GM18498 (cell line): Measurements from ENCODE around the gene ZNF677.
"Not testable (repeated sequence)": the region's sequence is repeated elsewhere in the genome, so short reads cannot be mapped to it uniquely, and the experiment has no call there.

Source experiments
- ATAC-seq: cut with Tn5 transposase; IDR thresholded peaks from one replicate; pipeline ENCODE4 v1.9.1; 2021; ENCODE audit warnings: mild to moderate bottlenecking, moderate library complexity; ENCODE audit not compliant: unreplicated experiment

Gene ZNF677

DNA sequence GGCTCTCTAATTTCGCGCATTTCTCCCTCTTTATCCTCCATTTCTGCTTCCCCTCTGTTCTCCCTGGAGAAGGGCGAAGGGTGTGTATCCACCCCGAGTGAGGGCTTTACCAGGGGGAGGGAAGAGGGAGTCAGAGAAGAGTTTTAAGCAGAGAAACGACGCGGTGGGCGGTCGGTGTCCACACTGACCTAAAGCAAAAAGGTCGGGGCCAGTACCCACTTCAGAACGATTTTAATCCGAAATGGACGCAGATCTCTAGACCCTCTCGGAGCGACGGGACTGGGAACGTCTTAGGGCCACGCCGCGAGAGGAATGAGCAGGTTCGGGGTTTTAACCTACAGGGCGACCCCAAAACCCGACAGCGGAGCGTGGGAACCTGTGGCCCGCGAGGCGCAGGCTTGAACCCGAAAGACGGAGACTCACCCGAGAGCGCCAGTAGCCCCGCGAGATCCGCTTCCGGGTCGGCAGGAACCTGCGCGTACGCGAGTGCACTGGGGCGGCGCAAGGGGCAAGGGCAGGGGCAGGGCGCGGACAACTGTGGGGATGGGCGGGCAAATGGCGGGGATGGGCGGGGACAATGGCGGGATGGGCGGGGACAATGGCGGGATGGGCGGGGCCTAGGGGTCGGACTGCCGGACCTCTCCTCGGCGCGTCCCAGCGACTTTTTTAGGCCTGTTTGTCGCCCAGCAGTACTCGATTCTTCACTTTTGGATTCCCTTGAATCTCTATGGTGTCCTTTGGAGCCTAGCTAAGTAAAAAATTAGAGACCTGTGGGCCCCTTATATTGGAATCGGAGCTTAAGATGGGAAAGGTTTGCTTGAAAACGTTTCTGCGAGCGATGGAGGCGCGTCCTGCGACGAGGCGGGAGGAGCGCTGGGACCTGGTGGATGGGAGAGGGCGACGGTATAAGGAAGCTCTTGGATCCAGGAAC is at the start of gene ZNF677:
Gene ZNF677, minus strand, starts transcription at position 463 of the 931 bp plus-strand sequence. CDS start 3,323 bp downstream, outside the sequence.
- ATAC-seq, result no peak

GRCh38 chr19:53301341-53301740 is 46.7 kb upstream of the ZNF677 start:
- ATAC-seq, result not testable (repeated sequence)

DNA sequence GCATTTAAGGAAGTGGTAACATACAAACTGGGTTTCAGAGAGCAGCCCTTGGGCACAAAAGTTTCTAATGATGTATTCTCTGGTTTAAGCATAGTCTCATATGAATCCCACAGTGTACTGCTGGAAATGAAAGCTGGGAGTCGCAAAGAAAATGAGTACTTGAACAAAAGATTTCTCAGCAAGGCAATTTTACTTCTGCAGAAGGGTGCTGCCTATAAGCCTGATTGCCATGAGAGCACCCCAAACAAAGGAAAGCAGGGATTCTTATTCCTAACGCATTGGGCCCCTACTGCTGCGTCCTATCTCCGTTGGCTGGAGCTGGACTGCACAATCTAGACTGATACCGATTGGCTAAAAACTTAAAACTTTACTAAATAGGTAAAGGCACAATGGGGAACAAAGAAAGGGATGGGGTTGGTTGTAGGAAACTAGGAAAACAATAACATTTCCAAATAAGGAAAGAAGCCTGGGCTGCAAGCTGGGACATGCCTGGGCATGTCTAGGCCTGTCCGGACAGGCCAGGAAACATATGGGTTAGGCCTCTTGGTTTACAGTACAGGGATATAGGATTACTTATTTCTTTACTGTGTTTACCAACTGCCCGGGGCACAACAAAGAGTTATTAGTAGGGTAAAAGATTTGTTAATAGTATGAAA is 40.2 kb upstream of the ZNF677 start:
- no peak for ATAC-seq

- no peak for ATAC-seq
Observed at GRCh38 chr19:53290758-53291549, 36.3 kb upstream of the ZNF677 start.

DNA sequence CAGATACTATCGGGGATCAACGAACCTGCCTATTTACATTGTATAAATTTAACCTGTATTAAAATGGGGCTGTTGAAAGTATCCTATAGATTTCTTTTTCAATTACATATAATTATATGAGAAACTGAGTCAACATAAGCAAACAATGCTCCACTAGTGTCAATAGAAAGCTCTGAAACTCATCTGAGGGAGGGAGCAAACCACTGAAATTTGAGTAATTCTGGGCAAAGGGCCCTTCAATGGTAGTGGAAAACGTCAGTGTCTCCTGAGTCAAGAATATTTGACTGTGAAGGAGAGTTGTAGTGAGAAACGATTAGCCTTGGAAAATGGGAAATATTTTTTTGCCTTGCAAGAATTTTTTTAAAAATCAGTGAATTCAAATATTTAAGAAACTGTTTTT is 30.4 kb upstream of the ZNF677 start:
- no peak for ATAC-seq

DNA sequence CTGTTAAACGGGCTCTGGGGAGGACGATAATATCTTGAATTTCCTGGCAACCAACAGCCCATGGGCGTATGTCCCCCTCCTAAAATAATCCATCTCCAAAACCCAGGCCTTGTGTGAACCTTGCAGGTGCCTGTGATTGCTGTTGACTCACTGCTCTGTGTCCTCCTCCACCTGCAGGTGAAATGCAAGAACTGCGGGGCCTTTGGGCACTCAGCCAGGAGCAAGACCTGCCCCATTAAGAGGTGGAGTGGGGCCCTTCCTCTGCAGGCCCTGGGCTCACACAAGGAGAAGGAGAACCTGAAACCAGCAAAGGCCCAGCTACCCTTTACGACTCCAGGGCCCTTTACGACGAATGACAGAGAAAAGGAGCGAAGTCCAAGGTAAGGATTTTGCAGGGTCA is 27.3 kb upstream of the ZNF677 start:
- not testable (repeated sequence) for ATAC-seq

- ATAC-seq, result no peak
Observed at GRCh38 chr19:53275480-53275879, 20.8 kb upstream of the ZNF677 start.

DNA sequence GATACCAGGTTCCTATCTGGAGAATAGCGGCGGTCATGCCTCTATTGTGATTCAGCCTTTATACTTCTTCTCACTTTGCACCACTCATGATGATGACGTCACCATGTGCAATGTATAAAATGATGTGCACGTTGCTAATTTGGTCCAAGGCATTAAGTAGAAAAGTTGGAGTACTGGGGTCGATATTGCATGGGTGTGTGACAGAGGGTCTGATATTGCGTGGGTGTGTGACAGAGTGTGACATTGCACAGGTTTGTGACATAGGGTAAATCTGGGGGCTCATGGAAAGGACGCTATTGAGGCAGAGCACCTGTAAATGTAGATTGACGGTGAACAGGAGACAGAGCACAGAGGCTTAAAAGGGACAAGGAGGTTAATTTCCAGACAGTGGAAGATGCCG is 17.4 kb upstream of the ZNF677 start:
- ATAC-seq, result no peak

- ATAC-seq, result not testable (repeated sequence)
Observed at GRCh38 chr19:53269861-53270260, 15.2 kb upstream of the ZNF677 start.

GRCh38 chr19:53267623-53268022 is 12.9 kb upstream of the ZNF677 start, which contains the start of gene VN1R4:
VN1R4 (minus strand) TSS chr19:53267723; CDS start chr19:53267665, 58 bp downstream.
- ATAC-seq, result not testable (repeated sequence)

GRCh38 chr19:53257715-53258342 is 3.2 kb upstream of the ZNF677 start, which contains the start of gene VN1R2:
VN1R2 (plus strand) TSS chr19:53258292; CDS start chr19:53258376, 84 bp downstream.
- ATAC-seq, result not testable (repeated sequence)

DNA sequence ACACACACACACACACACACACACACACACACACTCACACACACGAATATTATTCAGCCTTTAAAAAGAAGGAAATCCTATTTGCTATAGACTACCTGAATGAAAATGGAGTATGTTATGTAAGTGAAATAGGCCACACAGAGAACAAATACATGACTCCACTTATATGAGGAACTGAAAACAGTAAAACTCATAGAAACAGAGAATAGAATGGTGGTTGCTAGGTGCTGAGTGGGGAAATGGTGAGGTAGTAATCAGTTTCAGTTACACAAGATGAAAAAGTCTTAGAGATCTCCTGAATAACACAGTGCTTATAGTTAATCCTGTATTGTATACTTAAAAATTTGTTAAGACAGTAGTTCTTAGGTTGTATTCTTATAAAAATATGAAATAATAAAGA is 8.2 kb downstream of the ZNF677 start:
- ATAC-seq, result no peak

DNA sequence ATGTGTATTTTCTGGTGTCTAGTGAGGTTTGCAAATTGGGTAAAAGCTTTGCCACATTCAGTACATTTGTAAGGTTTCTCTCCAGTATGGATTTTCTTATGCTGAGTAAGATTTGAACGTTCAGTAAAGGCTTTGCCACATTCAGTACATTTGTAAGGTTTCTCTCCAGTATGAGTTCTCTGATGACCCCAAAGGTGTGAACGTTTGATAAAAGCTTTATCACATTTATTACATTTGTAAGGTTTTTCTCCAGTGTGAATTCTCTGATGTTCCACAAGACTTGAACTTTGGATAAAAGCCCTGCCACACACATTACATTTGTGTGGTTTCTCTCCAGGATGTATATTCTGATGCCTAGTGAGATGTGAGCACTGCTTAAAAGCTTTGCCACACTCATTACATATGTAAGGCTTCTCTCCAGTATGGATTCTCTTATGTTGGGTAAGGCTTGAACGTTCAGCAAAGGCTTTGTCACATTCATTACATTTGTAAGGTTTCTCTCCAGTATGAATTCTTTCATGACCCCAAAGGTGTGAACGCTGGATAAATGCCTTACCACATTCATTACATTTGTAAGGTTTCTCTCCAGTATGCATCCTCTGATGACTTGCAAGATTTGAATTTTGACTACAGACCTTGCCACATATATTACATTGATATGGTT is 17.4 kb downstream of the ZNF677 start:
- ATAC-seq, result no peak

GRCh38 chr19:53224606-53225005 is 30.1 kb downstream of the ZNF677 start:
- no peak for ATAC-seq

GRCh38 chr19:53222716-53223115 is 32.0 kb downstream of the ZNF677 start:
- not testable (repeated sequence) for ATAC-seq

- no peak for ATAC-seq
Observed at GRCh38 chr19:53212703-53213320, 41.9 kb downstream of the ZNF677 start.

DNA sequence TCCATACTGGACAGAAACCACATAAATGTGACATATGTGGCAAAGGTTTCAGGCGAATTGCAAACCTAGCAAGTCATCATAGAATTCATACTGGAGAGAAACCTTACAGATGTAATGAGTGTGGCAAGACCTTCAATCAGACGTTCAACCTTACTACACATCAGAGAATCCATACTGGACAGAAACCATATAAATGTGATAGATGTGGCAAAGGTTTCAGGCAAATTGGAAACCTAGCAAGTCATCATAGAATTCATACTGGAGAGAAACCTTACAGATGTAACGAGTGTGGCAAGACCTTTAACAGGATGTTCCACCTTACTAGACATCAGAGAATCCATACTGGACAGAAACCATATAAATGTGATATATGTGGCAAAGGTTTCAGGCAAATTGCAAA is 43.1 kb downstream of the ZNF677 start:
- ATAC-seq, result not testable (repeated sequence)

DNA sequence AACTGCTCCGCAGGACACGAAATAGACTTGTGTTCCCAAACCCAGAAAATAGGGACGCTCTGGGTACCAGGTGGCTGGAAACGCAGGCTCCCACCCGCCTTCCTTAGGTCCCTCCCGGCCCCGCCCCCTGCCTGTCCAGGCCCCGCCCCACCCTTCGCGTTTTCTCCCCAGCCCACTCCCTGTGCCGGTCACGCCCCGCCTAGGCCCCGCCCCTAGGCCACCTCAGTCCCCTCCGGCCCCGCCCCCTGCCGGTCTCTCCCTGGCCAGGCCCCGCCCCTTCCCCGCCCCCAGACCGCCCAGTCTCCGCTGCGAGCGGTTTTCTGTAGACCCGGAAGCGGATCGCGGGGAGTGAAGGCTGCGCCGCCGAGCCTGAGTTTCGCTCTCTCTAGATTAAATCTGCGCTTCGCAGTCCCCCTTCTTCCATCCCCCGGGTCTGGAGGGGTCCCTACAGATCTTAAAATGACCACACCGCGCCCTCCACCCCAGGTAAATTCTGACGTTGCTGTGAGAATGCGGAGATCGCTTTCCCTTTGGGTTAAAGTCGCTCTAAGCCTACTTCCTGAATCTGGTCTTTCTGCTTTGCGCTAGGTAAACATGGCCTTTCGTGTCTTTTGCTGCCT is 57.8 kb downstream of the ZNF677 start:
- ATAC-seq, result no peak

DNA sequence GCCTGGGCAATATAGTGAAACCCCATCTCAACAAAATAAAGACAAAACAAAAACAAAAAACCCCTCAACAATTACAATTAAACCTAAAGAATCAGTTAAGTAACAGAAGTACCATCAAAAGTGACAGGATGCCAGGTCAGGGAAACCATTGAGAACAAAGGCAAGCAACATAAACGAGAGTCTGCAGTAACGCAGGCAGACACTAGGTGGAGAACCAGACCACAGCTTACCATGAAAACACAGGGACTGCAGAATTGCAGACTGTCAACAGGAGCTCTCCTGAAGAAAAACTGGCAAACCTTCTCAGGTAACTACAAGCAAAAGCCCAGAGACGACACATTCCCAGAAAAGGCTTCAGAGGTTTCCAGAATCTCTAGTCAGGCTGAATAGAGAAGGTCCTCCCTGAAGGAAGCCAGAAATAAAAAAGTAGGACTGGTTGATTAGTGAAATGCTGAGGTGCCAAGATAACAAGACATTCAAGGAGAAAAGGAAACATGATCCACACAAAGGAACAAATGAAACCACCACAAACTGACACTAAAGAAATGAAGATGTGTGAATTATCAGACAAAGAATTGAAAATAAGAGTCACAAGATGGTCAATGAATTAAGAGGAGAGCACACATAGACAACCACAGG is 59.3 kb downstream of the ZNF677 start:
- no peak for ATAC-seq
